HFFc6 (cell line): ENCODE data around the gene CLCA4. TPM values are rescaled to one million over a fixed set of nuclear protein-coding genes. Genes with fewer than 3 reads are reported as not detected.
"Not testable (repeated sequence)": the region's sequence is repeated elsewhere in the genome, so short reads cannot be mapped to it uniquely, and the experiment has no call there.

ENCODE experiments used
- DNase-seq: peaks from one replicate; pipeline ENCODE4 v3.0.0-alpha.2; 2018
- H3K27ac Mint-ChIP-seq: 2 replicates; pipeline ENCODE4 v1.8.0; 2020; ENCODE audit warnings: mild to moderate bottlenecking, mixed read lengths
- H3K27me3 Mint-ChIP-seq: 2 replicates; pipeline ENCODE4 v1.8.0; 2021; ENCODE audit warnings: mild to moderate bottlenecking, moderate library complexity, mixed read lengths; ENCODE audit not compliant: insufficient read depth
- H3K36me3 Mint-ChIP-seq: 2 replicates; pipeline ENCODE4 v1.8.0; 2021; ENCODE audit warnings: low read depth, mixed read lengths
- H3K4me1 Mint-ChIP-seq: 2 replicates; pipeline ENCODE4 v1.8.0; 2020; ENCODE audit warnings: low read depth, mixed read lengths
- H3K4me3 Mint-ChIP-seq: 2 replicates; pipeline ENCODE4 v1.8.0; 2020; ENCODE audit warnings: mild to moderate bottlenecking, moderate library complexity, mixed read lengths
- H3K9me3 Mint-ChIP-seq: 2 replicates; pipeline ENCODE4 v1.8.0; 2020; ENCODE audit warnings: mild to moderate bottlenecking, mixed read lengths
- long read RNA-seq: library from polyadenylated mRNA; unstranded; transcript quantifications from one replicate; pipeline ENCODE4 v2.0.0, GENCODE V29; 2019
- total RNA-seq, 6 experiments: library from RNA; stranded (reverse); fragmentation: NEBNext Ultra II Directional; extraction: Animal tissue kit (Norgen Biotek cat#: 25700); gene quantifications; 2 replicates in 1 of 6; 3 replicates in 5 of 6; pipeline ENCODE4 v1.2.3, GENCODE V29; 2021
- TF ChIP-seq, protein P1 (sequence below): fragments of 200-600 bp; sonication (generic); IDR thresholded peaks from 2 replicates; pipeline ENCODE4 v1.5.0; 2021; ENCODE audit warnings: antibody characterized with exemption, mild to moderate bottlenecking

The CLCA4 gene, protein sequence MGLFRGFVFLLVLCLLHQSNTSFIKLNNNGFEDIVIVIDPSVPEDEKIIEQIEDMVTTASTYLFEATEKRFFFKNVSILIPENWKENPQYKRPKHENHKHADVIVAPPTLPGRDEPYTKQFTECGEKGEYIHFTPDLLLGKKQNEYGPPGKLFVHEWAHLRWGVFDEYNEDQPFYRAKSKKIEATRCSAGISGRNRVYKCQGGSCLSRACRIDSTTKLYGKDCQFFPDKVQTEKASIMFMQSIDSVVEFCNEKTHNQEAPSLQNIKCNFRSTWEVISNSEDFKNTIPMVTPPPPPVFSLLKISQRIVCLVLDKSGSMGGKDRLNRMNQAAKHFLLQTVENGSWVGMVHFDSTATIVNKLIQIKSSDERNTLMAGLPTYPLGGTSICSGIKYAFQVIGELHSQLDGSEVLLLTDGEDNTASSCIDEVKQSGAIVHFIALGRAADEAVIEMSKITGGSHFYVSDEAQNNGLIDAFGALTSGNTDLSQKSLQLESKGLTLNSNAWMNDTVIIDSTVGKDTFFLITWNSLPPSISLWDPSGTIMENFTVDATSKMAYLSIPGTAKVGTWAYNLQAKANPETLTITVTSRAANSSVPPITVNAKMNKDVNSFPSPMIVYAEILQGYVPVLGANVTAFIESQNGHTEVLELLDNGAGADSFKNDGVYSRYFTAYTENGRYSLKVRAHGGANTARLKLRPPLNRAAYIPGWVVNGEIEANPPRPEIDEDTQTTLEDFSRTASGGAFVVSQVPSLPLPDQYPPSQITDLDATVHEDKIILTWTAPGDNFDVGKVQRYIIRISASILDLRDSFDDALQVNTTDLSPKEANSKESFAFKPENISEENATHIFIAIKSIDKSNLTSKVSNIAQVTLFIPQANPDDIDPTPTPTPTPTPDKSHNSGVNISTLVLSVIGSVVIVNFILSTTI
- under 1 TPM in 1 of 6 experiments, not detected in 5; 0.17 TPM for total RNA-seq
- long read RNA-seq, result 0 reads

DNA sequence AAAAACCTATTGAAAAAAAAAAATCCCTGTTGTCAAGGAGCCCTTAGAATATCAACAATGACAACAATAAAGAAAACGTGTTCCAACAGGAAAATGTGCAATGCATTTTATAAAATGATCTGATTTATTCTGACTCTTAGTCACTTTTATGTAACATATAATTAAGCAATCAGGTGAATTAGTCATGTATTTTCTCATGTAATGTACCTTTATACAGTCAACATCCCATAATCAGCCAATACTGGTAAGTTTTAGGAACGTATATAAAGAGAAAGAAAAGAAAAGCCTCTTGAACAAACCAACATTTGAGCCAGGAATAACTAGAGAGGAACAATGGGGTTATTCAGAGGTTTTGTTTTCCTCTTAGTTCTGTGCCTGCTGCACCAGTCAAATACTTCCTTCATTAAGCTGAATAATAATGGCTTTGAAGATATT, at the start of gene CLCA4:
CLCA4 (plus strand) TSS at position 292 of the 435 bp plus-strand sequence; CDS start at position 334, 42 bp downstream.
- H3K9me3 Mint-ChIP-seq, result no peaks in the 10 kb centered on the region
- no peak within 1 kb of the TSS for H3K27ac Mint-ChIP-seq
- H3K36me3 Mint-ChIP-seq, result no peaks in the 10 kb centered on the region
- TF ChIP-seq, protein P1, sequence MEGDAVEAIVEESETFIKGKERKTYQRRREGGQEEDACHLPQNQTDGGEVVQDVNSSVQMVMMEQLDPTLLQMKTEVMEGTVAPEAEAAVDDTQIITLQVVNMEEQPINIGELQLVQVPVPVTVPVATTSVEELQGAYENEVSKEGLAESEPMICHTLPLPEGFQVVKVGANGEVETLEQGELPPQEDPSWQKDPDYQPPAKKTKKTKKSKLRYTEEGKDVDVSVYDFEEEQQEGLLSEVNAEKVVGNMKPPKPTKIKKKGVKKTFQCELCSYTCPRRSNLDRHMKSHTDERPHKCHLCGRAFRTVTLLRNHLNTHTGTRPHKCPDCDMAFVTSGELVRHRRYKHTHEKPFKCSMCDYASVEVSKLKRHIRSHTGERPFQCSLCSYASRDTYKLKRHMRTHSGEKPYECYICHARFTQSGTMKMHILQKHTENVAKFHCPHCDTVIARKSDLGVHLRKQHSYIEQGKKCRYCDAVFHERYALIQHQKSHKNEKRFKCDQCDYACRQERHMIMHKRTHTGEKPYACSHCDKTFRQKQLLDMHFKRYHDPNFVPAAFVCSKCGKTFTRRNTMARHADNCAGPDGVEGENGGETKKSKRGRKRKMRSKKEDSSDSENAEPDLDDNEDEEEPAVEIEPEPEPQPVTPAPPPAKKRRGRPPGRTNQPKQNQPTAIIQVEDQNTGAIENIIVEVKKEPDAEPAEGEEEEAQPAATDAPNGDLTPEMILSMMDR, result no peak
- DNase-seq, result no peak
- no peak within 1 kb of the TSS for H3K4me3 Mint-ChIP-seq
- H3K27me3 Mint-ChIP-seq, result peaks cover 5% of the 10 kb centered on the region; the same call in 1 of the 2 replicates
- H3K4me1 Mint-ChIP-seq, result 0 out of 2 replicates have a peak, but pooled peaks cover 5% of the 10 kb centered on the region

DNA sequence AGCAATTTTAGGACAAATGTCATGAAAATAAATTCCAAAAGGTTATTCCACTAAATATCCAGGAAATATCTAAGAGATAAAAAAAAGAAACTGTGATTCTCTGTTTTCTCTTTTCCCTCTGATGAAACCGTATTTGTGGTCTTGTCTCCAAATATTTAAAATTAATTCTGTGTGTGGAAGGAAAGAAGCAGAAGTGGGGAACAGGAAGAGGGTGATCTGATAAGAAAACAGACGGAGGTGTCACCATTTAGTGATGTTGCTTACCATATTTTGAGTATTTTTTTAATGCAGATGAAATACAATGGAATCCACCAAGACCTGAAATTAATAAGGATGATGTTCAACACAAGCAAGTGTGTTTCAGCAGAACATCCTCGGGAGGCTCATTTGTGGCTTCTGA, 48.6 kb upstream of the CLCA4 start:
- Mint-ChIP-seq H3K27me3 (peaks cover 21% of the 10 kb centered on the region), H3K9me3 (no peaks in the 10 kb centered on the region), H3K4me1 (peaks cover 9% of the 10 kb centered on the region), H3K27ac (no peak overlapping the region), H3K4me3 (no peak overlapping the region), H3K36me3 (no peaks in the 10 kb centered on the region)
- TF ChIP-seq, protein P1, result no peak
- DNase-seq, result no peak

DNA sequence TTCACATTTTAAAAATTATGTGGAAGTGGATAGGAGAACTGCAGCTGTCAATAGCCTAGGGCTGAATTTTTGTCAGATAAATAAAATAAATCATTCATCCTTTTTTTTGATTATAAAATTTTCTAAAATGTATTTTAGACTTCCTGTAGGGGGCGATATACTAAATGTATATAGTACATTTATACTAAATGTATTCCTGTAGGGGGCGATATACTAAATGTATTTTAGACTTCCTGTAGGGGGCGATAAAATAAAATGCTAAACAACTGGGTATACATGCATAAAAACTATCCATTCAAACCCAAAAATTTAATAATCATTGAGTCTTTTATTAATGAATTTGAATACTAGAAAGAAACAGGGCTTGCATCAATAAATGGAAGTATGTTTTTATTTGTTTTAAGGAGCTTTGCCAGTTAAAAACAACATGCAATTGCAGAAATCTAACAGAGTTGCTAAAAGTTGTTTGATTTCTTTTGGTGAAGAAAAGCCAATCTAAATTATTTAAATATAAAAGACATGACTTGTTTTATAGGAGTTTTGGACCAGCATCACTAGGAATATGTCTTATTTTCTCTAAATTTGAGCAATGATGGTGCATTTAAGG, 46.8 kb upstream of the CLCA4 start:
- H3K27ac Mint-ChIP-seq, result no peak overlapping the region
- H3K4me3 Mint-ChIP-seq, result no peak overlapping the region
- DNase-seq, result peak; percentile 66
- H3K9me3 Mint-ChIP-seq, result no peaks in the 10 kb centered on the region
- H3K4me1 Mint-ChIP-seq, result peaks cover 14% of the 10 kb centered on the region
- H3K36me3 Mint-ChIP-seq, result no peaks in the 10 kb centered on the region
- H3K27me3 Mint-ChIP-seq, result peaks cover 15% of the 10 kb centered on the region
- TF ChIP-seq, protein P1, result peak; percentile 100

DNA sequence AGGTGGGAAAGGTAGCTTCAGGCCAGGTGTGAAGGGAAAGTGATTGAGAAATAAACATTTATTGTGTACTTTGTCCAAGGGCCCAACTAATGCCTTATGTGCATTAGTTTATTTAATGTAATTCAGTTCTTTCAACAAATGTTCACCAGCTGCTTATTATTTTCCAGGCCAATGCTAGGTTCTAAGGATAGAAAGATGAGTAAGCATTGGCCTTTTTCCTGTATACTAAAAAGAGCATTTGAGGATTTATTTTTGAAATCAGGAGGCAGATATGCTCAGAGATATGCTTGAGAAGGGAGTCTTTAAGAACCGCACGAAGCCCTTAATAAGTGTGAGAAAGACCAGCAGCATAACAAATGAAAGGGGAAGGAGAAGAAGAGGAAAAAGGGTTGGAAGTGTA, 46.2 kb upstream of the CLCA4 start:
- H3K4me3 Mint-ChIP-seq, result no peak overlapping the region
- peaks cover 12% of the 10 kb centered on the region; the same call in 1 of the 2 replicates for H3K27me3 Mint-ChIP-seq
- no peak for DNase-seq
- H3K9me3 Mint-ChIP-seq, result no peaks in the 10 kb centered on the region
- H3K36me3 Mint-ChIP-seq, result no peaks in the 10 kb centered on the region
- TF ChIP-seq, protein P1, result no peak
- peaks cover 20% of the 10 kb centered on the region for H3K4me1 Mint-ChIP-seq
- no peak overlapping the region for H3K27ac Mint-ChIP-seq

DNA sequence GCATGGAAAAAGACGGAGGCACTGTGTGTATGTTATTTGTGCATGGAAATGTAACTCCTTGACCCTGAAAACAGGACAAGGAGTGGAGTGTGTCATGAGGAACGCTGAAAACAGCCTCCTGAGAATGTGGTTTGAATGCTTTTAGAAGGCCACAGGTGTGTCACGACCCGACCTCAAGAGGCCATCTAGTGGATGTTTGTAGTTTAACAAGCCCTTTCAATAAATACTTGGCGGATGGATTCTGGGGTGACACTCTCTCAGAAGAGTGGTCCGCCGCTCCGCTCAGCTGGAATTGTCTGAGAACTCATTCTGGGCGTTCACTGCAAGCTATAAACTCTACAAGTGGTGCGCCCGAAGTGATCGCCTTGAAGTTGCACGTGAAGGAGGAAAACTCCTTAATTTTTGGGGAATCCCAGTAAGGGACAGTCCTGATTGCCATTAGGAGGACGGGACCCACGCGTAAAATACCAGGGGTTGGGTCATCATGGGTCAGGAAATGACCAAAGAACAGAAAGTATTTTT, 44.7 kb upstream of the CLCA4 start:
- H3K27ac Mint-ChIP-seq, DNase-seq: not testable (repeated sequence)
- TF ChIP-seq, protein P1, result peak; percentile 62

More for the DNA sequence above, 44.7 kb upstream of the CLCA4 start:
- H3K9me3 Mint-ChIP-seq, H3K4me3 Mint-ChIP-seq, H3K27me3 Mint-ChIP-seq, H3K36me3 Mint-ChIP-seq: not testable (repeated sequence)
- peaks cover 20% of the 10 kb centered on the region for H3K4me1 Mint-ChIP-seq
